BJ (cell line): ENCODE data around the gene C3. TPM values are rescaled to one million over a fixed set of nuclear protein-coding genes. Genes with fewer than 3 reads are reported as not detected.

Experiments
- CTCF ChIA-PET: fragments of 350-600 bp; formaldehyde crosslinking; extraction: SDS; loops from one replicate; lab custom pipeline; 2021; ENCODE audit warnings: antibody characterized with exemption, inconsistent platforms; lab: Yijun Ruan, JAX
- POLR2A ChIA-PET: fragments of 300-600 bp; sonication (Branson Sonifier 250); formaldehyde crosslinking; extraction: SDS; loops from one replicate; lab custom pipeline; 2021; ENCODE audit warnings: antibody characterized with exemption; lab: Charles Lee
- DNase-seq: peaks from one replicate; pipeline ENCODE4 v3.0.0-alpha.2; 2011; ENCODE audit warnings: low read depth
- H3K27me3 ChIP-seq: 2 replicates; pipeline ENCODE4 v1.6.0; 2011; ENCODE audit warnings: low read length; ENCODE audit not compliant: control insufficient read depth, insufficient read depth
- H3K36me3 ChIP-seq: 2 replicates; pipeline ENCODE4 v1.5.1; 2011; ENCODE audit warnings: low read length; ENCODE audit not compliant: control insufficient read depth, insufficient read depth
- H3K4me3 ChIP-seq: 2 replicates; pipeline ENCODE4 v1.5.1; 2011; ENCODE audit warnings: low read depth, mild to moderate bottlenecking, control low read depth, low read length
- polyA plus RNA-seq: library from polyadenylated mRNA; depleted of rRNA; stranded (reverse); fragments of >200 nt; gene quantifications from 2 replicates; pipeline ENCODE4 v1.2.3, GENCODE V29; 2011
- TF ChIP-seq, protein P1 (sequence below): IDR thresholded peaks from 2 replicates; pipeline ENCODE4 v1.5.1; 2011; ENCODE audit warnings: low read depth, mild to moderate bottlenecking, control low read depth, inconsistent platforms, low read length, moderate library complexity; ENCODE audit not compliant: insufficient read depth

Gene C3
- polyA plus RNA-seq, 1 experiment = 14.7 TPM

DNA sequence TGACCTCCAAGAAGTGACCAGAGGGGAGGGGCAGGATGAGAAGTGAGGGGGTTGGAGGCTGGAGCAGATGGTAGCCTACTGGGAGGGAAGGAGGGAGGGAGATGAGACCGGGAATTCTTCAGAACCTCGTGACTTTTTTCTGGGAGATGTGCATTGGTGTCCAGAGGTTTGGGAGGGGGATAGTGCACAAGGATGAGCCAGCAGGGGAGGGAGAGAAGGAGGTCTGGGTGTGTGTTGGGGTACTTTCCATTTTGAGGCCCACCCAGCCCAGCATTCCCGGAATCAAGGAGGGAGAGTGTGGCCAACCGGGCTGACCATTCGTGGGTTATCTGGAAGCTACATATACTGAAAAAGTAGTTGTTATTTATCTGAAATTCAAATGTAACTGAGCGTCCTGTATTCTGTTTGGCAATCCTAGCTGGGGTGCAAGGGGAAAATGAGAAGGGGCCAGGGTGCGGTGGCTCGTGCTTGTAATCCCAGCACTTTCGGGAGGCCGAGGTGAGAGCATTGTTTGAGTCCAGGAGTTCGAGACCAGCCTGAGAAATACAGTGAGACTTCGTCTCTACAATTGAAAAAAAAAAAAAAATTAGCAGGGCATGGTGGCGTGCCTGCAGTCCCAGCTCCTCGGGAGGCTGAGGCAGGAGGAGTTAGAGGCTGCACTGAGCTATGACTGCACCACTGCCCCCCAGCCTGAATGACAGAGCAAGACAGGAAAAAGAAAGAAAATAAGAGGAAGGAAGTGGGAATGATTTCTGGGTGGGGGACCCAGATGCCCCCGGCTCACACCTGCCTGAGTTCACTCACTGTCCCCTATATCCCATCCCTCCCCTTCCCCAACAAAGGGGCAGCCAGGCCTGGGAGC lies 4.4 kb upstream of the C3 start:
- Histone ChIP-seq H3K4me3 (no peak overlapping the region), H3K36me3 (no peaks in the 10 kb centered on the region), H3K27me3 (no peaks in the 10 kb centered on the region)
- ChIA-PET CTCF (interaction anchor here (1.7 kb wide), 2 partner anchors 12 to 13 kb away, joined by 3 to 5 read pairs; no protein-coding TSS in a partner anchor), POLR2A (no interaction called here)
- DNase-seq = no peak
- TF ChIP-seq, protein P1, sequence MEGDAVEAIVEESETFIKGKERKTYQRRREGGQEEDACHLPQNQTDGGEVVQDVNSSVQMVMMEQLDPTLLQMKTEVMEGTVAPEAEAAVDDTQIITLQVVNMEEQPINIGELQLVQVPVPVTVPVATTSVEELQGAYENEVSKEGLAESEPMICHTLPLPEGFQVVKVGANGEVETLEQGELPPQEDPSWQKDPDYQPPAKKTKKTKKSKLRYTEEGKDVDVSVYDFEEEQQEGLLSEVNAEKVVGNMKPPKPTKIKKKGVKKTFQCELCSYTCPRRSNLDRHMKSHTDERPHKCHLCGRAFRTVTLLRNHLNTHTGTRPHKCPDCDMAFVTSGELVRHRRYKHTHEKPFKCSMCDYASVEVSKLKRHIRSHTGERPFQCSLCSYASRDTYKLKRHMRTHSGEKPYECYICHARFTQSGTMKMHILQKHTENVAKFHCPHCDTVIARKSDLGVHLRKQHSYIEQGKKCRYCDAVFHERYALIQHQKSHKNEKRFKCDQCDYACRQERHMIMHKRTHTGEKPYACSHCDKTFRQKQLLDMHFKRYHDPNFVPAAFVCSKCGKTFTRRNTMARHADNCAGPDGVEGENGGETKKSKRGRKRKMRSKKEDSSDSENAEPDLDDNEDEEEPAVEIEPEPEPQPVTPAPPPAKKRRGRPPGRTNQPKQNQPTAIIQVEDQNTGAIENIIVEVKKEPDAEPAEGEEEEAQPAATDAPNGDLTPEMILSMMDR = no peak

DNA sequence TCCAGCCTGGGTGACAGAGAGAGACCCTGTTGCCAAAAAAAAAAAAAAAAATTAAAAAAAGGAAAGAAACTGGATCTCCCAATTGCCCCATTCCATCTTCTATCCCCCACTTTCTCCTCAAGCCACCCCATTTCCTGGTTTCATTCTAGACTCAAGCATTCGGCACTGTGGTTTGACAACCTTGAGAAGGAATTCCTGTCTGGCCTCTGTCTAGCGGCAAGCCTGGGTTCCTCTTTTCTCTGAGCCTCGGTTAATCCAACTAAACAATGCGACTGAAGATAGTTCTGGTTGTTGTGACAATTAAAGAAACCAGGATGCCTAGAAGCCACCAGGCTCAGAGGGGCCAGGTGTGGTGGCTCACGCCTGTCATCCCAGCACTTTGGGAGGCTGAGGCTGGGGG lies 3.3 kb upstream of the C3 start:
- Histone ChIP-seq H3K36me3 (no peaks in the 10 kb centered on the region), H3K4me3 (no peak overlapping the region), H3K27me3 (no peaks in the 10 kb centered on the region)
- DNase-seq = no peak
- ChIA-PET POLR2A (no interaction called here), CTCF (no interaction called here)
- TF ChIP-seq, protein P1 = no peak

DNA sequence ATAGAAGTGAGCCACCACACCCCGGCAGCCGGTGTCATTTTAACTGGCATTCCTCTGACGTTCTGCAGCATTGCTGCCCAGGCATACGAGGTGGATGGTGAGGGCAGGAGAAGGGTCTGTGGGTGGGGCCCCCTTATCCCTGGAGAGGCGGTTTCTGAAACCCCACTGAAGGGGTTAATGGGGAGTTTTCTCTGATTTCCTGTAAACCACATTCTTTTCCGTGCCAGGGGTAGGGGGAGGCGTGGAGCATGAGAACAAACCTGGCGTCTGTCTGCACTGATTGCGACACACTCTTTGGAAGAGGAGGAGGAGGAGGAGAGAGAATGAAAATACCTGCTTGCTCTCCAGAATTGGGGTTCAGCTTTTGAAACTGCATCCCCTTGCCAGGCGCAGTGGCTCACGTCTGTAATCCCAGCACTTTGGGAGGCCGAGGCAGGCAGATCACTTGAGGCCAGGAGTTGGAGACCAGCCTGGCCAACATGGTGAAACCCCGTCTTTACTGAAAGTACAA lies 2.7 kb upstream of the C3 start:
- ChIA-PET POLR2A (no interaction called here), CTCF (no interaction called here)
- H3K36me3 ChIP-seq = no peaks in the 10 kb centered on the region
- no peak for DNase-seq
- H3K27me3 ChIP-seq = no peaks in the 10 kb centered on the region
- TF ChIP-seq, protein P1 = no peak
- H3K4me3 ChIP-seq = no peak overlapping the region

DNA sequence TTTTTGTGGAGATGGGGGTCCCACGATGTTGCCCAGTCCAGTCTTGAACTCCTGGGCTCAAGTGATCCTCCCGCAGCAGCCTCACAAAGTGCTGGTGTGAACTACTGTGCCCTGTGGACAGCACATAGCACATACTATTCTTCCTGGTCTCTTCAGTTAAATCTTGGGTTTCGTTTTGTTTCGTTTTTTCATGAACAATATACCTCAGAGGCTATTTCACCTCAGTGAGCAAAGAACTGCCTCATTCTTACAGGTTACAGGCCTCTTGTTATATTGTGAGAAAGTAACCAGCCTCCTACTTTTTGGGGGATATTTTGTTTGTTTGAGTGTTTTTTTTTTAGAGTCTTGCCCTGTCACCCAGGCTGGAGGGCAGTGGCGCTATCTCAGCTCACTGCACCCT lies 1.3 kb upstream of the C3 start:
- DNase-seq = no peak
- H3K4me3 ChIP-seq = no peak overlapping the region
- TF ChIP-seq, protein P1 = no peak
- no peaks in the 10 kb centered on the region for H3K36me3 ChIP-seq
- CTCF ChIA-PET = no interaction called here
- H3K27me3 ChIP-seq = no peaks in the 10 kb centered on the region
- POLR2A ChIA-PET = no interaction called here

DNA sequence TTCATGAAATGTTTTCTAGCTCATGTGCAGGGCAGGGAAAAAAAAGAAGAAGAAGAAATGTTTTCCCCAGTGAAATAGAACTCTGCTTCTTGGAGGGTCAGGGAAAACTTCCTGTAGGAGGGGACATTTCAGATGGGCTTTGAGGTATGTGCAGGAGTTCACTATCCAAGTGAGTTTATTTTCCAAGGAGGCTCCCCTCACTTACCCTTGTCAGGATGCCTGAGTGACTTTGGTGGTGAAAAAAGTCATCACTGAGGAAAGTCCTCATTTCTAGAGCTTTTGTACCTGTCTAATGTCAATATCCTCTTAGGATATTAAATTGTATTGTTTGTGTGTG lies 656 bp upstream of the C3 start:
- Histone ChIP-seq H3K27me3 (no peaks in the 10 kb centered on the region), H3K36me3 (no peaks in the 10 kb centered on the region), H3K4me3 (no peak overlapping the region)
- ChIA-PET POLR2A (interaction anchor here (0.6 kb wide), 1 partner anchor 327 kb away, joined by 5 read pairs; no protein-coding TSS in a partner anchor), CTCF (interaction anchor here (1.1 to 1.4 kb wide), 2 partner anchors 16 to 17 kb away, joined by 3 to 4 read pairs; no protein-coding TSS in a partner anchor)
- DNase-seq = no peak
- TF ChIP-seq, protein P1 = no peak
